ENCODE results near the gene SPTBN1.

DNA sequence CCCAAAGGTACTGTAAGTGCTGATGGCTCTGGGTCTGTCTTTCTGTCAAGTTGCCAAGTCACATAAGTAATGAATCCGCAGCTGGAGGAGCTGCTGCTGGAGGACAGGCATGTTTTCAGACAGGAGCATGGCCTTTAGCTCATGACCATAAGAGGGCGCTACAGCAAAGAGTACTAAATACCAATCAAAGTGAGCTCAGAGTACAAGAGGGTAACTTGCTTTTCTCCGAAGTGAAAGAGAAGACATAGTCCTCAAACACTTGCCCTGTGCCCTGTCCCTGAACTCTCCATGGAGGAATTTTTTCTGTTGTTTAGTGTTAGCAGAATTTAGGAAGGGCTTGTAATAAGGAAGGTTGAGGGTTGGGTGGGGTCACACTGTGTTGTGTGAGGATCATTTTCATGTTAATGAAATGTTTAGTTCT is 209.3 kb downstream of the SPTBN1 start:
- TF ChIP-seq EP300 (IDR thresholded peaks at IDR 0.05; ENCODE audit: borderline replicate concordance) = no peak
- TF ChIP-seq TAF1 (IDR thresholded peaks at IDR 0.05; ENCODE audit: low read depth) = no peak
- TF ChIP-seq MAX (IDR thresholded peaks at IDR 0.05) = no peak
- TF ChIP-seq YY1 (IDR thresholded peaks at IDR 0.05; ENCODE audit: low read depth) = no peak
- no peak for TF ChIP-seq FOXM1 (IDR thresholded peaks at IDR 0.05; ENCODE audit: borderline replicate concordance, low read depth)
